Endodermal cell (in vitro differentiated cells): ENCODE results near the gene SLC12A5. TPM values are rescaled to one million over a fixed set of nuclear protein-coding genes. Genes with fewer than 3 reads are reported as not detected.

Experiments used
- DNase-seq: peaks from one replicate; pipeline ENCODE4 v3.0.0-alpha.2; 2017
- H3K27ac ChIP-seq: 2 replicates; pipeline ENCODE4 v1.5.1; 2013; ENCODE audit warnings: mild to moderate bottlenecking, low read depth, low read length, moderate library complexity
- H3K27me3 ChIP-seq: 2 replicates; pipeline ENCODE4 v1.6.1; 2013; ENCODE audit warnings: mild to moderate bottlenecking, low read length, moderate library complexity; ENCODE audit not compliant: insufficient read depth, control insufficient read depth, poor library complexity, severe bottlenecking
- H3K36me3 ChIP-seq: 2 replicates; pipeline ENCODE4 v1.7.0; 2013; ENCODE audit warnings: mild to moderate bottlenecking, low read length, moderate library complexity; ENCODE audit not compliant: control insufficient read depth, insufficient read depth
- H3K4me1 ChIP-seq: one replicate; pipeline ENCODE4 v1.7.0; 2013; ENCODE audit warnings: low read length; ENCODE audit not compliant: control insufficient read depth, insufficient read depth
- H3K4me3 ChIP-seq: 2 replicates; pipeline ENCODE4 v1.5.1; 2013; ENCODE audit warnings: mild to moderate bottlenecking, low read length, moderate library complexity
- H3K9ac ChIP-seq: 2 replicates; pipeline ENCODE4 v1.6.1; 2013; ENCODE audit warnings: mild to moderate bottlenecking, low read length, moderate library complexity; ENCODE audit not compliant: poor library complexity, severe bottlenecking; ENCODE audit errors: extremely low read depth
- H3K9me3 ChIP-seq: 2 replicates; pipeline ENCODE4 v1.6.1; 2013; ENCODE audit warnings: mild to moderate bottlenecking, low read length, moderate library complexity; ENCODE audit not compliant: control insufficient read depth
- H3K27ac Mint-ChIP-seq: 2 replicates; pipeline ENCODE4 v1.8.0; 2020; ENCODE audit warnings: mixed read lengths
- H3K27me3 Mint-ChIP-seq: 2 replicates; pipeline ENCODE4 v1.8.0; 2021; ENCODE audit warnings: mild to moderate bottlenecking, mixed read lengths; ENCODE audit not compliant: insufficient read depth
- H3K36me3 Mint-ChIP-seq: 2 replicates; pipeline ENCODE4 v1.8.0; 2020; ENCODE audit warnings: low read depth, mixed read lengths
- H3K4me1 Mint-ChIP-seq: 2 replicates; pipeline ENCODE4 v1.8.0; 2020; ENCODE audit warnings: mixed read lengths
- H3K4me3 Mint-ChIP-seq: 2 replicates; pipeline ENCODE4 v1.8.0; 2020; ENCODE audit warnings: mild to moderate bottlenecking, moderate library complexity, mixed read lengths
- H3K9me3 Mint-ChIP-seq: 2 replicates; pipeline ENCODE4 v1.8.0; 2020; ENCODE audit warnings: mild to moderate bottlenecking, mixed read lengths
- WGBS, 2 experiments: methylation state at CpG; one replicate each; pipeline versions ENCODE4 v1.1.5 to v1.1.7; 2013; ENCODE audit warnings: missing lambda C conversion rate in 2 of 2, mixed read lengths in 1 of 2; ENCODE audit not compliant: insufficient coverage in 1 of 2, insufficient read length in 1 of 2; 5-methylcytosine and 5-hydroxymethylcytosine counted together
- total RNA-seq, 2 donors: library from RNA; stranded (reverse); fragmentation: NEBNext Ultra II Directional in 1 of 2; extraction: Animal tissue kit (Norgen Biotek cat#: 25700) in 1 of 2; gene quantifications; 2 replicates in 1 of 2; 3 replicates in 1 of 2; pipeline ENCODE4 v1.2.1, GENCODE V29; 2021
- TF ChIP-seq, protein P1 (sequence below): fragments of 200-600 bp; sonication (generic); conservative IDR thresholded peaks from 2 replicates; pipeline ENCODE4 v1.5.0; 2021; ENCODE audit warnings: antibody characterized with exemption, mild to moderate bottlenecking

Gene SLC12A5
- total RNA-seq, 2 donors from 2014 or later, result 5.7 to 10.2 TPM

DNA sequence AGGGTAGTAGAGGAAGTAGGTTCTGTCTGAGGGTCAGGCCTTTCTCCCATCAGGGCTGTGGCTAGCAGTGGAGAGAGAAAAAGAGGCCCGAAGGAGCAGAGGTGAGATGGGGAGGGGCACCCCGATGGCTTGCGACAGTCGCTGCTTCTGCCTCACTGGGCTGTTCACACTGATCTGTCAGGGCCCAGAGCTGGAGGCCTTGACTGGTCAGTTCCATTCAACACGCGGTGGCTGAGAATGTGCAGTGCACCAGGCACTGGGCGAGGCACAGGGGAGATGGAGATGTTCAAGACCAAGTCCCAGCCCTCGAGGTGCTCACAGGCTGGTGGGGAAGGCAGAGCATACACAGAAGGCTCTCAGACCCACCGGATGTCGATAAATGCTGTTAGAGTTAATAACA, 21.4 kb downstream of the SLC12A5 start:
- Histone ChIP-seq H3K27ac (no peak overlapping the region), H3K9ac (no peak overlapping the region), H3K9me3 (no peaks in the 10 kb centered on the region), H3K36me3 (no peaks in the 10 kb centered on the region), H3K4me1 (no peaks in the 10 kb centered on the region), H3K4me3 (no peak overlapping the region), H3K27me3 (peaks cover 92% of the 10 kb centered on the region)
- no peak for DNase-seq
- no peaks in the 10 kb centered on the region for H3K4me1 Mint-ChIP-seq
- no peak overlapping the region for H3K4me3 Mint-ChIP-seq
- no peak overlapping the region for H3K27ac Mint-ChIP-seq
- 70 to 82% methylated on average over 7 to 10 of the region's 10 CpGs for WGBS, 2 experiments
- H3K27me3 Mint-ChIP-seq, result peaks cover 67% of the 10 kb centered on the region
- no peaks in the 10 kb centered on the region for H3K9me3 Mint-ChIP-seq
- TF ChIP-seq, protein P1, sequence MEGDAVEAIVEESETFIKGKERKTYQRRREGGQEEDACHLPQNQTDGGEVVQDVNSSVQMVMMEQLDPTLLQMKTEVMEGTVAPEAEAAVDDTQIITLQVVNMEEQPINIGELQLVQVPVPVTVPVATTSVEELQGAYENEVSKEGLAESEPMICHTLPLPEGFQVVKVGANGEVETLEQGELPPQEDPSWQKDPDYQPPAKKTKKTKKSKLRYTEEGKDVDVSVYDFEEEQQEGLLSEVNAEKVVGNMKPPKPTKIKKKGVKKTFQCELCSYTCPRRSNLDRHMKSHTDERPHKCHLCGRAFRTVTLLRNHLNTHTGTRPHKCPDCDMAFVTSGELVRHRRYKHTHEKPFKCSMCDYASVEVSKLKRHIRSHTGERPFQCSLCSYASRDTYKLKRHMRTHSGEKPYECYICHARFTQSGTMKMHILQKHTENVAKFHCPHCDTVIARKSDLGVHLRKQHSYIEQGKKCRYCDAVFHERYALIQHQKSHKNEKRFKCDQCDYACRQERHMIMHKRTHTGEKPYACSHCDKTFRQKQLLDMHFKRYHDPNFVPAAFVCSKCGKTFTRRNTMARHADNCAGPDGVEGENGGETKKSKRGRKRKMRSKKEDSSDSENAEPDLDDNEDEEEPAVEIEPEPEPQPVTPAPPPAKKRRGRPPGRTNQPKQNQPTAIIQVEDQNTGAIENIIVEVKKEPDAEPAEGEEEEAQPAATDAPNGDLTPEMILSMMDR, result no peak
- H3K36me3 Mint-ChIP-seq, result no peaks in the 10 kb centered on the region

DNA sequence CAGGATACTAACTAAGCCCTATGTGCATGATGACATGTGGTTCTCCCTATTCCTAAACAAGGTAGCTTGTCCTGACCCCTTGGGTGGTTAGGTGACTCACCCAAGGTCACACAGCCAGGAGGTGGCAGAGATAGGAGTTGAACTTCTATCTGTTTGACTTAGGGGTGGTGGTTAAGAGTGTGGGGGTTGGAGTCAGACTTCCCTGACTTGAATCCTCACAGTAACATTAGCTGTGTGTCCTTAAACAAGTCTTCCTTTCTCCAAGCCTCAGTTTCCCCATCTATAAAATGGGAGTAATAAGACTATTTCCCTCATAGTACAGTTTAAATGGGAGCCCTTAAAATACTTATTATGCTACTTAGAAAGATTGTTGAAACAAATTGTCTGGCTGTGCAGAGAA, 21.9 kb downstream of the SLC12A5 start:
- Mint-ChIP-seq H3K27ac (no peak overlapping the region), H3K4me1 (no peaks in the 10 kb centered on the region), H3K27me3 (peaks cover 67% of the 10 kb centered on the region), H3K36me3 (no peaks in the 10 kb centered on the region), H3K4me3 (no peak overlapping the region), H3K9me3 (no peaks in the 10 kb centered on the region)
- TF ChIP-seq, protein P1, result no peak
- no peak overlapping the region for H3K9ac ChIP-seq
- H3K4me1 ChIP-seq, result no peaks in the 10 kb centered on the region
- peaks cover 97% of the 10 kb centered on the region for H3K27me3 ChIP-seq
- H3K4me3 ChIP-seq, result no peak overlapping the region
- H3K36me3 ChIP-seq, result no peaks in the 10 kb centered on the region
- H3K27ac ChIP-seq, result no peak overlapping the region
- H3K9me3 ChIP-seq, result no peaks in the 10 kb centered on the region
- DNase-seq, result no peak

- H3K27ac Mint-ChIP-seq, result no peak overlapping the region
- H3K4me3 Mint-ChIP-seq, result no peak overlapping the region
- Histone ChIP-seq H3K9me3 (no peaks in the 10 kb centered on the region), H3K27ac (no peak overlapping the region), H3K4me1 (no peaks in the 10 kb centered on the region), H3K27me3 (peaks cover 97% of the 10 kb centered on the region), H3K36me3 (no peaks in the 10 kb centered on the region), H3K9ac (no peak overlapping the region), H3K4me3 (no peak overlapping the region)
- no peaks in the 10 kb centered on the region for H3K4me1 Mint-ChIP-seq
- TF ChIP-seq, protein P1, result no peak
- no peak for DNase-seq
- no peaks in the 10 kb centered on the region for H3K9me3 Mint-ChIP-seq
- WGBS, 2 experiments, result 81 to 87% methylated on average over 7 to 19 of the region's 19 CpGs
- H3K36me3 Mint-ChIP-seq, result no peaks in the 10 kb centered on the region
- H3K27me3 Mint-ChIP-seq, result peaks cover 72% of the 10 kb centered on the region
These were observed 22.7 kb downstream of the SLC12A5 start for GRCh38 chr20:46051556-46052308.
